PC-3 (cell line): ENCODE results near the gene KNL1.

Experiments
- EZH2 ChIP-seq: fragments of 300-600 bp; sonication (generic); IDR thresholded peaks from one replicate; pipeline ENCODE4 v1.6.1; 2017; ENCODE audit warnings: antibody characterized with exemption, mild to moderate bottlenecking, low read length; ENCODE audit not compliant: unreplicated experiment
- EZH2phosphoT487 ChIP-seq: fragments of 300-600 bp; sonication (generic); IDR thresholded peaks from 2 replicates; pipeline ENCODE4 v1.6.1; 2018; ENCODE audit warnings: mild to moderate bottlenecking, antibody characterized with exemption, low read length, borderline replicate concordance
- TF ChIP-seq, protein P1 (sequence below): fragments of 300-600 bp; sonication (generic); conservative IDR thresholded peaks from 2 replicates; pipeline ENCODE4 v1.5.1; 2017; ENCODE audit warnings: antibody characterized with exemption, low read depth, mild to moderate bottlenecking, low read length

DNA sequence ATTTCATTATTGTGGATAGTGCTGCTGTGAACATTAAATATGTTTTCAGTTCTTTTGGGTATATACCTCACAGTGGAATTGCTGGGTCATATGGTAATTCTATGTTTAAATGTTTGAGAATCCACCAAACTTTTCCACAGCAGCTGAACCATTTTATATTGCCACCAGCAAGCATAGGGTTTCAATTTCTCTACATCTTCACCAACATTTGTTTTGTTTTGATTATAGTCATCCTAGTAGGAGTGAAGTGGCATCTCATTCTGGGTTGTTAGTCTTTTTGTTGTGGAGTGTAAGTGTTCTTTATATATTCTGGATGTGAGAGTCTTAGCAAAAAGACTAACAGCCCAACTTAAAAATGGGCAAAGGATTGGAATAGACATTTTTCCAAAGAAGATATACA, 18.9 kb upstream of the KNL1 start:
- TF ChIP-seq EZH2 (no peak), EZH2phosphoT487 (no peak)
- TF ChIP-seq, protein P1, sequence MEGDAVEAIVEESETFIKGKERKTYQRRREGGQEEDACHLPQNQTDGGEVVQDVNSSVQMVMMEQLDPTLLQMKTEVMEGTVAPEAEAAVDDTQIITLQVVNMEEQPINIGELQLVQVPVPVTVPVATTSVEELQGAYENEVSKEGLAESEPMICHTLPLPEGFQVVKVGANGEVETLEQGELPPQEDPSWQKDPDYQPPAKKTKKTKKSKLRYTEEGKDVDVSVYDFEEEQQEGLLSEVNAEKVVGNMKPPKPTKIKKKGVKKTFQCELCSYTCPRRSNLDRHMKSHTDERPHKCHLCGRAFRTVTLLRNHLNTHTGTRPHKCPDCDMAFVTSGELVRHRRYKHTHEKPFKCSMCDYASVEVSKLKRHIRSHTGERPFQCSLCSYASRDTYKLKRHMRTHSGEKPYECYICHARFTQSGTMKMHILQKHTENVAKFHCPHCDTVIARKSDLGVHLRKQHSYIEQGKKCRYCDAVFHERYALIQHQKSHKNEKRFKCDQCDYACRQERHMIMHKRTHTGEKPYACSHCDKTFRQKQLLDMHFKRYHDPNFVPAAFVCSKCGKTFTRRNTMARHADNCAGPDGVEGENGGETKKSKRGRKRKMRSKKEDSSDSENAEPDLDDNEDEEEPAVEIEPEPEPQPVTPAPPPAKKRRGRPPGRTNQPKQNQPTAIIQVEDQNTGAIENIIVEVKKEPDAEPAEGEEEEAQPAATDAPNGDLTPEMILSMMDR, result no peak
